HEK293 (cell line): ENCODE data around the gene SLC25A45.

Experiments used
- BCL11B ChIP-seq: fragments of 450-650 bp; formaldehyde crosslinking; IDR thresholded peaks from 2 replicates; pipeline ENCODE4 v1.5.1; 2016; ENCODE audit warnings: low read depth, missing biosample characterization, missing genetic modification characterization
- EGR2 ChIP-seq: fragments of 450-650 bp; formaldehyde crosslinking; IDR thresholded peaks from 2 replicates; pipeline ENCODE4 v1.5.1; 2016; ENCODE audit warnings: low read depth, missing biosample characterization, missing genetic modification characterization
- ELK4 ChIP-seq: IDR thresholded peaks from 2 replicates; pipeline ENCODE4 v1.6.1; 2011; ENCODE audit warnings: mild to moderate bottlenecking, low read depth, low read length, borderline replicate concordance
- GFI1B ChIP-seq: fragments of 450-650 bp; formaldehyde crosslinking; IDR thresholded peaks from 2 replicates; pipeline ENCODE4 v1.5.1; 2016; ENCODE audit warnings: missing biosample characterization, missing genetic modification characterization
- HOXA7 ChIP-seq: sonication (generic); formaldehyde crosslinking; IDR thresholded peaks from 2 replicates; pipeline ENCODE4 v1.8.1; 2022; ENCODE audit warnings: missing genetic modification reagents, borderline replicate concordance
- IKZF3 ChIP-seq: fragments of 450-650 bp; IDR thresholded peaks from 2 replicates; pipeline ENCODE4 v1.5.0; 2018; ENCODE audit warnings: missing biosample characterization, mild to moderate bottlenecking, missing genetic modification characterization, moderate library complexity
- KLF8 ChIP-seq: fragments of 450-650 bp; formaldehyde crosslinking; IDR thresholded peaks from 2 replicates; pipeline ENCODE4 v1.5.1; 2016; ENCODE audit warnings: missing biosample characterization, missing genetic modification characterization
- MZF1 ChIP-seq: fragments of 450-650 bp; formaldehyde crosslinking; IDR thresholded peaks from 2 replicates; pipeline ENCODE4 v1.5.1; 2017; ENCODE audit warnings: missing biosample characterization, missing genetic modification characterization, borderline replicate concordance
- PATZ1 ChIP-seq: fragments of 450-650 bp; formaldehyde crosslinking; IDR thresholded peaks from 2 replicates; pipeline ENCODE4 v1.5.1; 2016; ENCODE audit warnings: missing biosample characterization, missing genetic modification characterization
- PRDM1 ChIP-seq: fragments of 450-650 bp; formaldehyde crosslinking; IDR thresholded peaks from 2 replicates; pipeline ENCODE4; 2016; ENCODE audit warnings: missing biosample characterization, missing genetic modification characterization
- PRDM6 ChIP-seq: fragments of 450-650 bp; formaldehyde crosslinking; IDR thresholded peaks from 2 replicates; pipeline ENCODE4 v1.5.1; 2017; ENCODE audit warnings: missing biosample characterization, missing genetic modification characterization
- SP3 ChIP-seq: fragments of 450-650 bp; formaldehyde crosslinking; IDR thresholded peaks from 2 replicates; pipeline ENCODE4 v1.5.1; 2016; ENCODE audit warnings: missing biosample characterization, missing genetic modification characterization
- ZBTB11 ChIP-seq: fragments of 450-650 bp; formaldehyde crosslinking; conservative IDR thresholded peaks from 2 replicates; pipeline ENCODE4 v1.5.1; 2016; ENCODE audit warnings: low read depth, missing biosample characterization, missing genetic modification characterization
- ZBTB17 ChIP-seq: fragments of 450-650 bp; formaldehyde crosslinking; IDR thresholded peaks from 2 replicates; pipeline ENCODE4 v1.5.1; 2016; ENCODE audit warnings: missing biosample characterization, missing genetic modification characterization
- ZFP41 ChIP-seq: fragments of 450-650 bp; formaldehyde crosslinking; IDR thresholded peaks from 2 replicates; pipeline ENCODE4 v1.5.1; 2016; ENCODE audit warnings: missing biosample characterization, missing genetic modification characterization, borderline replicate concordance
- ZNF133 ChIP-seq: fragments of 450-650 bp; formaldehyde crosslinking; IDR thresholded peaks from 2 replicates; pipeline ENCODE4 v1.5.1; 2016; ENCODE audit warnings: missing biosample characterization, missing genetic modification characterization
- ZNF175 ChIP-seq: fragments of 450-650 bp; formaldehyde crosslinking; IDR thresholded peaks from 2 replicates; pipeline ENCODE4 v1.5.1; 2016; ENCODE audit warnings: missing biosample characterization, missing genetic modification characterization
- ZNF23 ChIP-seq: fragments of 450-650 bp; formaldehyde crosslinking; IDR thresholded peaks from 2 replicates; pipeline ENCODE4 v1.5.1; 2016; ENCODE audit warnings: missing biosample characterization, missing genetic modification characterization, borderline replicate concordance
- ZNF248 ChIP-seq: fragments of 450-650 bp; formaldehyde crosslinking; IDR thresholded peaks from 2 replicates; pipeline ENCODE4 v1.5.1; 2017; ENCODE audit warnings: missing biosample characterization, missing genetic modification characterization
- ZNF341 ChIP-seq: fragments of 450-650 bp; formaldehyde crosslinking; IDR thresholded peaks from 2 replicates; pipeline ENCODE4; 2016; ENCODE audit warnings: low read depth, missing biosample characterization, missing genetic modification characterization
- ZNF391 ChIP-seq: fragments of 450-650 bp; formaldehyde crosslinking; IDR thresholded peaks from 2 replicates; pipeline ENCODE4 v1.5.1; 2016; ENCODE audit warnings: low read depth, missing biosample characterization, missing genetic modification characterization, borderline replicate concordance
- ZNF404 ChIP-seq: fragments of 450-650 bp; formaldehyde crosslinking; IDR thresholded peaks from 2 replicates; pipeline ENCODE4 v1.5.1; 2017; ENCODE audit warnings: missing biosample characterization, missing genetic modification characterization
- ZNF433 ChIP-seq: fragments of 450-650 bp; formaldehyde crosslinking; IDR thresholded peaks from 2 replicates; pipeline ENCODE4 v1.5.1; 2016; ENCODE audit warnings: missing biosample characterization, missing genetic modification characterization, low read depth
- ZNF48 ChIP-seq: fragments of 450-650 bp; formaldehyde crosslinking; IDR thresholded peaks from 2 replicates; pipeline ENCODE4 v1.5.1; 2016; ENCODE audit warnings: missing biosample characterization, missing genetic modification characterization
- ZNF548 ChIP-seq: fragments of 450-650 bp; formaldehyde crosslinking; IDR thresholded peaks from 2 replicates; pipeline ENCODE4 v1.5.1; 2016; ENCODE audit warnings: missing biosample characterization, missing genetic modification characterization
- ZNF549 ChIP-seq: fragments of 450-650 bp; IDR thresholded peaks from 2 replicates; pipeline ENCODE4 v1.5.1; 2018; ENCODE audit warnings: missing biosample characterization, missing genetic modification characterization, mild to moderate bottlenecking, inconsistent platforms, moderate library complexity
- ZNF555 ChIP-seq: fragments of 450-650 bp; formaldehyde crosslinking; conservative IDR thresholded peaks from 2 replicates; pipeline ENCODE4 v1.5.1; 2017; ENCODE audit warnings: missing biosample characterization, mild to moderate bottlenecking, missing genetic modification characterization, inconsistent platforms
- ZNF610 ChIP-seq: fragments of 450-650 bp; formaldehyde crosslinking; IDR thresholded peaks from 2 replicates; pipeline ENCODE4 v1.5.1; 2016; ENCODE audit warnings: missing biosample characterization, missing genetic modification characterization, borderline replicate concordance
- ZNF639 ChIP-seq: fragments of 450-650 bp; formaldehyde crosslinking; IDR thresholded peaks from 2 replicates; pipeline ENCODE4 v1.5.1; 2016; ENCODE audit warnings: missing biosample characterization, missing genetic modification characterization
- ZNF792 ChIP-seq: fragments of 450-650 bp; formaldehyde crosslinking; IDR thresholded peaks from 2 replicates; pipeline ENCODE4 v1.5.1; 2016; ENCODE audit warnings: missing biosample characterization, missing genetic modification characterization
- ZSCAN16 ChIP-seq: fragments of 450-650 bp; formaldehyde crosslinking; IDR thresholded peaks from 2 replicates; pipeline ENCODE4 v1.5.1; 2016; ENCODE audit warnings: missing biosample characterization, missing genetic modification characterization
- ZSCAN30 ChIP-seq: fragments of 450-650 bp; IDR thresholded peaks from 2 replicates; pipeline ENCODE4 v1.5.1; 2018; ENCODE audit warnings: missing biosample characterization, mild to moderate bottlenecking, missing genetic modification characterization, moderate library complexity

The SLC25A45 gene

GRCh38 chr11:65429068-65429681, 46.7 kb upstream of the SLC25A45 start (continued):
- TF ChIP-seq ELK4 (no peak), ZFP41 (tag by site-specific recombination) (no peak), GFI1B (no peak), PRDM6 (tag by site-specific recombination) (peak; percentile 95), ZNF549 (tag by site-specific recombination) (no peak), EGR2 (tag by site-specific recombination) (no peak), ZNF548 (tag by site-specific recombination) (no peak), KLF8 (tag by site-specific recombination) (peak; percentile 23; the same call in 1 of the 2 replicates), ZNF23 (tag by site-specific recombination) (no peak), HOXA7 (no peak), BCL11B (tag by site-specific recombination) (no peak), PRDM1 (peak; percentile 75), ZSCAN30 (tag by site-specific recombination) (no peak), ZNF610 (tag by site-specific recombination) (no peak), ZNF555 (tag by site-specific recombination) (no peak), ZNF175 (no peak), ZSCAN16 (tag by site-specific recombination) (no peak), SP3 (tag by site-specific recombination) (no peak), ZNF391 (tag by site-specific recombination) (peak; percentile 84; the same call in 1 of the 2 replicates), ZNF433 (tag by site-specific recombination) (no peak), IKZF3 (tag by site-specific recombination) (peak; percentile 65; the same call in 1 of the 2 replicates), ZNF133 (tag by site-specific recombination) (no peak), ZBTB11 (tag by site-specific recombination) (no peak), ZNF341 (tag by site-specific recombination) (no peak), ZNF404 (tag by site-specific recombination) (no peak), PATZ1 (tag by site-specific recombination) (no peak), MZF1 (peak; percentile 97), ZNF48 (tag by site-specific recombination) (no peak), ZNF639 (no peak), ZNF248 (tag by site-specific recombination) (no peak), ZNF792 (tag by site-specific recombination) (no peak), ZBTB17 (tag by site-specific recombination) (peak; percentile 50; the same call in 1 of the 2 replicates)
